Stimulated activated CD8-positive, alpha-beta memory T cell treated with anti-CD3 and anti-CD28 coated beads, Interleukin-4, amount 100 ng/mL, for 48 hours (primary cell): ENCODE measurements around the gene CCSER1.
"Not testable (repeated sequence)": the region's sequence is repeated elsewhere in the genome, so short reads cannot be mapped to it uniquely, and the experiment has no call there.

Experiments used
- DNase-seq: peaks from one replicate; pipeline ENCODE4 v3.0.0-alpha.2; 2020

CCSER1 gene

GRCh38 chr4:90855111-90855510 lies 727.9 kb downstream of the CCSER1 start:
- no peak for DNase-seq

DNA sequence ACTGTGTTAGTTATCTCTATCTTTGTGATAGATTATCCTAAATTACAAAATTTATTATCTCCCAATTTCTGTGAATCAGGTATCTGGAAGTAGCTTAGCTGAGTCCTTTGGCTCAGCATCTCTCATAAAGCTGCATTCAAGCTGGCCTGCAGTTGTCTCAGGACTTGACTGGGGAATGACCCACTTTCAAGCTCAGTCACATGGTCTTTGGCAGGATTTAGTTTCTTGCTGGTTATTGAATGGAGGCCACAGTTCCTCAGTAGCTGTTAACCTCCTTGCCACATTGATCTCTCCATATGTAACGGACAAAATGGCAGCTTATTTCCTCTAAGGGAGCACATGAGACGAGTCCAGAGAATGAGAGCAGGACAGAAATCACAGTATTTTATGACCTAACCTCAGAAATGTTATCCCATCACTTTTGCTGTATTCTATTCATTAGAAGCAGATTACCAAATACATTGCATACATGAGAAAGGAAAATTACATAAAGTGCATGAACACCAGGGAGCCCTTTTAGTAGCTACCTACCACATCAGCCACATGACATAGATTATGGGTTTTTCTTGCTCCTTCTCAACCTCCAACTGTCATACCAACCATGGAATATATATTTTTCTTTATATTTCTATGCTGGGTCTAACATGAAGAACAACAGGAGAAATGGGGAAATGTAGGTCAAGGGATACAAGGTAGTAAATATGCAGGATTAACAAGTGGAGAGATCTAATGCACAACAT lies 730.1 kb downstream of the CCSER1 start:
- no peak for DNase-seq

GRCh38 chr4:90875791-90876190 lies 748.6 kb downstream of the CCSER1 start:
- DNase-seq: no peak

GRCh38 chr4:90876296-90876695 lies 749.1 kb downstream of the CCSER1 start:
- DNase-seq: no peak

GRCh38 chr4:90883519-90883918 lies 756.3 kb downstream of the CCSER1 start:
- no peak for DNase-seq

- no peak for DNase-seq
Measured at GRCh38 chr4:90888571-90888970, 761.4 kb downstream of the CCSER1 start.

GRCh38 chr4:90889171-90889570 lies 762.0 kb downstream of the CCSER1 start:
- DNase-seq: no peak

DNA sequence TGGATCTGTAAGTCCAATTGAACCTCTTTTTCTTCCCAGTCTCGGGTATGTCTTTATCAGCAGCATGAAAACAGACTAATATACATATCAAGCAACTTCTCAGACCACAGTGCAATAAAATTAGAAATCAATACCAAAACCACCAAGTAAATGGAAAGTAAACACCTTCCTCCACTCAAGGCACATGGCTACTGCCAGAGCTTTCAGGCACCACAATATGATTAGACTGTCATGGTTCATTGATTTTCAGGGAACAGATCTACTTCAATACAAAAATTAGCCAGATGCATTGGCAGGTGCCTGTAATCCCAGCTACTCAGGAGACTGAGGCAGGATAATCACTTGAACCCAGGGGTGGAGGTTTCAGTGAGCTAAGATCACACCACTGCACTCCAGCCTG lies 776.2 kb downstream of the CCSER1 start:
- DNase-seq: not testable (repeated sequence)

DNA sequence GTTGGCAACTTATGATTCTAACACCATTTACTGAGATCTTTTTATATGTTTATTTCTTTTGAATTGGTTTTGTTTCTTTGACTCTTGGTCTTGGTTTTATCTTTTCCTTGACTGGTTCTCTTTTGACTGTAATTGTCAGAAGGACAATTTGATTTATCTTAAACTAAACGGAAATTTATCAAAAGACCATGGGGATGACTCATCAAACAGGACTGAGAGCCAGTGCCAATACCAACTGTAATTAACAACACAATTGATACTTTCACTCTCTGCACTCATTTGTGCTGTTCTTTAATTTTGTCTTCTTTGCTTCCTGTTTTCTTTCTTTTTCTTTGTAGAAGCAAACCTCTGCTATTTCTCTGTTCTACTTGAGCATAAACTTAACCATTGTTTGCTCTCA lies 776.8 kb downstream of the CCSER1 start:
- no peak for DNase-seq

- no peak for DNase-seq
Measured at GRCh38 chr4:90906239-90906638, 779.0 kb downstream of the CCSER1 start.

GRCh38 chr4:90911724-90912434 lies 784.7 kb downstream of the CCSER1 start:
- not testable (repeated sequence) for DNase-seq

DNA sequence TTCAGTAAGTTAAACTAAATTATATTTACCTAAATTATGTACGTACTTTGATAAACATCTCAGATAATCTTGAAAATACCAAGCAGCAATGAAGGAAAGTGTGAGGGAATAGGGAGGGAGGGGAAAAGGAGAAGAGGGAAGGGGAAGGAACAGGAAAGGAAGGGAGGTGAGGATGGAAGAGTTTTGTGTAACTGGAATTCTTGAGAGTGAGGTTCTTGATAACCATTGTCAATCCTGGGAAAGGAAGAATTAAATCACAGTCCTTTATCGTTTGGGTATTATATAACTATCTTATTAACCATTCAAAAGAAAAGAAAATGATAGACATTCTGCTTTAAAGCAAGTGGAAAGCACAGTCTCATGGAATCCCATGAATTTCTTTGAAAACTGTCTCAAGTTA lies 795.0 kb downstream of the CCSER1 start:
- DNase-seq: no peak

GRCh38 chr4:90926957-90927356 lies 799.8 kb downstream of the CCSER1 start:
- no peak for DNase-seq

DNA sequence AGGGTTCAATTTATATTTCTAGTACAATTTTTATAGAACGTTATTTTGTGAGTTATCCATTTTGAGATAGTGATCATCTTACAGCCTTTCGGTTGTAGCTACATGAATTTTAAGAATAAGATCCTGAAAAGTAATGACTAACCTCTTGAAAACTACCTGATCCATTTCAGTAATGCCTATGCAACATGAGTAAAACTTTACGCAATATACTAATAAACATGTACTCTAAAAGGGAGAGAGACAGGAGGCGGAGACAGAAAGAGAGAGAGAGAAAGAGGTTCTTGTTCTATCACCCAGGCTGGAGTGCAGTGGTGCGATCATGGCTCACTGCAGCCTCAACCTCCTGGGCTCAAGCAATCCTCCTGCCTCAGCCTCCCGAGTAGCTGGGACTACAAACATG lies 816.1 kb downstream of the CCSER1 start:
- no peak for DNase-seq

- DNase-seq: no peak
Measured at GRCh38 chr4:90946945-90947344, 819.8 kb downstream of the CCSER1 start.

DNA sequence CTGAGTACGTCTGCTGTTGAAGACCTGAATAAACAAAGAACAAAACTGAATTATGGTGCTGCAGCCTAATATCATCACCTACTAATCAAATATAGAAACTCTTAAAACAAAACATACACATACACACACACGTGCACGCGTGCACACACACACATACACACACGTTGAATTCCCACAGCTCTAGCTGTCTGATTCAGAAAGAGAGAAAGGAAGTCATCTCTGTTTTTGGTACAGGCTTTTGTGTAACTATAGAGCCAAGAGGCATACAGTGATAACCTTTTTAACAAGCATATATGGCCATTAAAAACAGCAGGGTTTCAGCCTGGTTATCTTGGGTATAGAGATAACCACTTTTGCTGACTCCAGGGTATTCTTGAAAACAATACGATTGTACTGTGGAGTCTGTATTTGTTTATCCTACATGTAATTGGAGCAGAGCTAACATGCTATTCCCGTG lies 823.2 kb downstream of the CCSER1 start:
- no peak for DNase-seq

- DNase-seq: no peak
Measured at GRCh38 chr4:90951037-90951436, 823.8 kb downstream of the CCSER1 start.

DNA sequence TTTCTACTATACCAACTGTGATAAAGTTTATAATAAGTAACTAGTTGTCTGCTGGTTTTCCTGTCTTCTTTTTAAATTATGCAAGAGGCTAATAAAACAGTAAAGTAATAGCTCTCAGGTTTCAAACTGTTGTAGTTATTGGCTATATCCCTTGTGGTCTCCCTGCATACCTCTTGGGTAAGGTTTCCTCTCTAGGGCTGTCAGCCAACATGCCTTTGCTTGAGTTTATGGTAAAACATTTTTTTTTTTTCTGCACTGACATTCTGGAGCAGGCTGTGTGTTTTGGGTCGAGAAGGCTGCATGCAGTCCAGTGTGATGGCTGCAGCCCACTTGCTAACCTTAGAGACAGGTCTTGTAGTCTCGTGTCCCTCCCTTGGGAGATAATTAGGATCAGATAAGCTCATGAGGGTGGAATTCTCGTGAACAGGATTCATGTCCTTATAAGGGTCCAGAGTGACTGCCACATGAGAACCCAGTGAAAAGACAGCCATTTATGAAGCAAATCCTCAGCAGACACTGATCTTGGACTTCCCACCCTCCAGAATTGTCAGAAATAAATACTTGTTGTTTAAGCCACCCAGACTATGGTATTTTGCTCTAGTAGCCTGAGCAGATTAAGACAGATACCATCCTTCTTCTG lies 831.2 kb downstream of the CCSER1 start:
- no peak for DNase-seq

- DNase-seq: no peak
Measured at GRCh38 chr4:90960433-90960832, 833.2 kb downstream of the CCSER1 start.

DNA sequence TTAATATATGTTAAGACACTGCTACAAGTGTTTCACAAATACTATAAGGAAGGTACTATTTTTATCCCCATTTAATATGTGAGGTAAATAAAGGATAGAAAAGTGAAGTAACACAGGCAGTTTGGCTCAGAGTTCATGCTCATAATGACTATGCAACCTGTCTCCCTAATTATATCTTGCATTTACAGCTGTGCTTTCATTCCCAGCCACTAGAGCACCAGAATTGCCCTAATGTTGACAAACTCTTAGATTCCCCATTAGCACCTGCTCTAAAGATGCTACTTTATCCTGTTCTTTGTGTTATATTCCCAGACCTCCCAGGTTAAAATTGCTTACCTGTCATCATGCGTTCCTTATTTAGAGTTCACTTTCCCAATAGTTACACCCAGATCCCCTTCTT lies 833.6 kb downstream of the CCSER1 start:
- DNase-seq: no peak

DNA sequence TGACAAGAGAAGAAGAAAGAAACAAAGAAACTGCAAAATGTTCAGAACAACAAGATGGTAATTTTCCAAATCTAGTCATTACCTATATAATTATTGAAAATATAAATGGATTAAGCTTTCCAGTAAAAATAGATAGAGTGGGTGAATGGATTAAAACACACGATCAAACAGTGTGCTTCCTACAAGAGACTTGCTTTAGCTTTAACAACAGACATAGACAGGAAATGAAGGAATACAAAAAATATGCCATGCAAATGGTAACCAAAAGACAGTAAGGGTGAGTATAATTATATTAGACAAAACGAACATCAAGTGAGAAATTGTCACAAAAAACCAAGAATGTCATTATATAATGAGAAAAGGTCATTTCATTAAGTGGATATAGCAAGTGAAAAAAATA lies 842.8 kb downstream of the CCSER1 start:
- DNase-seq: no peak

GRCh38 chr4:90977726-90978125 lies 850.5 kb downstream of the CCSER1 start:
- DNase-seq: no peak

DNA sequence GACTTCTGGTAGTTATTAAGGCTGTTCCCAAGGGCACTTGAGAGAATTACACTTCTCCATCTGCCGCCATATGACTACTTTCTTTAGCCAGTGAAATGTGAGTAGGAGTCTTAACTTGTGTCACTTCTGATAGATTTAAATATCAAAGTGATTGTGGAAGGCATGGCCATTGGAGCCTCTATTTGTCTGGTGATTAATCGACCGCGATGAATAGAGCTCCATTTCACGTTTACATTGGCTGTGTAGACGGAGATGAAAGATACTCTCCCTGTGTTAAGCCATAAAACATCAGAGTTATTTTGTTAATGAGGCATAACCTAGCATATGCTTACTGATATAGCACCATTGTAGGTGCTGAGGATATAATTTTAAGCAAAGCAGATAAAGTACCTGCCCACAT lies 852.4 kb downstream of the CCSER1 start:
- no peak for DNase-seq

DNA sequence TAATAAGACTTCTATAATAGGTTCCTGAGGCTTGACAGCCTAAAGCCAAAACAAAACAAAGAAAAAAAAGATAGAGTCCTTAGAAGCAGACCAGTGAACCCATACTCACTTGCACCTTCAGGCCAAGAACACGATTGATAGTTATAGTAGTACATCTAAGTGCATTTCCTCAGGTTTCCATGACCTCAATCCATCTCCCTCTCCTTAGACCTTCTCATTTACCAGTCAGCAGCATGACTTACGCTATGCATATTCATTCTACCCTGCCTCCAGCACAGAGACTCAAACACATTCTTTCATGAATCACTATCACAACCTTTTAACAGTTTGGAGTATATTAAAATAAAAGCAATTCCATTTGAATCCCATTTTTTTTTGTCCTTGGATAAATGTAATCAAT lies 855.6 kb downstream of the CCSER1 start:
- no peak for DNase-seq
